Measurements from ENCODE around the gene SMIM43. TPM values are rescaled to one million over a fixed set of nuclear protein-coding genes. Genes with fewer than 3 reads are reported as not detected.

SMIM43 gene
- total RNA-seq, 1 experiment from 2014 or later = 0.45 TPM

DNA sequence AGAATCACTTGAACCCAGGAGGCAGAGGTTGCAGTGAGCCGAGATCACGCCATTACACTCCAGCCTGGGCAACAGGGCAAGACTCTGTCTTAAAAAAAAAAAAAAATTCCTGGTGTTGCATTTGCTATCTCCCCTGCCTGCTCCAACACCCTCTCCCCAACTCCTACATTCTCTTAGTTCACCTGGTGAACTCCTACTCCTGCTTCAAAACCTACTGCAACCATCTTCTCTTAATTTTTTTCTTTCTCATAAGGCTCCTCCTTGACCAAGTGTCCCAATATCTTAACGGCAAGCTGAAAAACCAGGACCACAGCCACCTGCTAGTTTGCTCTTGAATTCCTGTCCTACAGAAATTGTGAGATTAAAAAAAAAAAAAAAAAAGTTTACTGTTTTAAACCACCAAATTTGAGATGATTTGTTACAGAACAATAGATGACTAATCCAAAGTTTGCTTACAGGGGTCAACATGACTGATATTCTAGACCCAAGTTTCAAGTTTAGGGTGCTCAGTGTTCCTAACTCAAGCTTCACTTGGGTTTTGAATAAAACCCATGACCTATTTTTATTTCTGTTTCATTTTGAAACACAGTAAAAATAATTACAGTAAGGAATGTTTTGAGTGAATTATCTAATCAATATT, 55.1 kb downstream of the SMIM43 start:
- DNase-seq (ENCODE audit: low spot score) = no peak
- intact Hi-C loops (cut with micrococcal nuclease; ENCODE audit: unreplicated experiment) = loop anchor here (2.0 kb wide), 1 partner anchor 13 kb away; the partner anchor contains the start of gene ANXA5
- H3K4me3 ChIP-seq (ENCODE audit: low read depth, low read length, poor library complexity, severe bottlenecking) = no peak overlapping the region
- no peak overlapping the region for H3K27ac ChIP-seq (ENCODE audit: low read depth, low read length, poor library complexity, severe bottlenecking)
- no peaks in the 10 kb centered on the region for H3K9me3 ChIP-seq (ENCODE audit: low read depth, low read length, poor library complexity, severe bottlenecking)
- BruUV-seq (replicated peaks) = no TSS peak
- ChIA-PET POLR2A (ENCODE audit: low non-redundant PET) (no interaction called here), CTCF (no interaction called here)
- no peaks in the 10 kb centered on the region for H3K36me3 ChIP-seq (ENCODE audit: insufficient read depth, low read length, poor library complexity, severe bottlenecking)
- TF ChIP-seq, protein P1, sequence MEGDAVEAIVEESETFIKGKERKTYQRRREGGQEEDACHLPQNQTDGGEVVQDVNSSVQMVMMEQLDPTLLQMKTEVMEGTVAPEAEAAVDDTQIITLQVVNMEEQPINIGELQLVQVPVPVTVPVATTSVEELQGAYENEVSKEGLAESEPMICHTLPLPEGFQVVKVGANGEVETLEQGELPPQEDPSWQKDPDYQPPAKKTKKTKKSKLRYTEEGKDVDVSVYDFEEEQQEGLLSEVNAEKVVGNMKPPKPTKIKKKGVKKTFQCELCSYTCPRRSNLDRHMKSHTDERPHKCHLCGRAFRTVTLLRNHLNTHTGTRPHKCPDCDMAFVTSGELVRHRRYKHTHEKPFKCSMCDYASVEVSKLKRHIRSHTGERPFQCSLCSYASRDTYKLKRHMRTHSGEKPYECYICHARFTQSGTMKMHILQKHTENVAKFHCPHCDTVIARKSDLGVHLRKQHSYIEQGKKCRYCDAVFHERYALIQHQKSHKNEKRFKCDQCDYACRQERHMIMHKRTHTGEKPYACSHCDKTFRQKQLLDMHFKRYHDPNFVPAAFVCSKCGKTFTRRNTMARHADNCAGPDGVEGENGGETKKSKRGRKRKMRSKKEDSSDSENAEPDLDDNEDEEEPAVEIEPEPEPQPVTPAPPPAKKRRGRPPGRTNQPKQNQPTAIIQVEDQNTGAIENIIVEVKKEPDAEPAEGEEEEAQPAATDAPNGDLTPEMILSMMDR (conservative IDR thresholded peaks at IDR 0.05; ENCODE audit: low read depth, low read length) = no peak
- no peak for TF ChIP-seq EZH2 (IDR thresholded peaks at IDR 0.05; ENCODE audit: borderline replicate concordance, low read depth, low read length, poor library complexity, severe bottlenecking)
- no peaks in the 10 kb centered on the region for H3K27me3 ChIP-seq (replicated peaks; ENCODE audit: insufficient read depth, low read depth, low read length, poor library complexity)
- H3K4me1 ChIP-seq (ENCODE audit: insufficient read depth, low read length, poor library complexity, severe bottlenecking) = peaks cover 14% of the 10 kb centered on the region

Other genes starting within 250 kb of the SMIM43 start
- 332 and 389 TPM in 2 replicates for gene ANXA5, start 68.2 kb downstream of the SMIM43 start, total RNA-seq (2021)
- 79.0 and 79.8 TPM in 2 replicates for gene EXOSC9, start 36.2 kb upstream of the SMIM43 start, total RNA-seq (2021)
- gene CCNA2, start 58.7 kb upstream of the SMIM43 start, total RNA-seq (2021) = 99.0 and 105 TPM in 2 replicates
- 26.7 and 32.5 TPM in 2 replicates for gene BBS7, start 105.3 kb upstream of the SMIM43 start, total RNA-seq (2021)
- gene TRPC3, start 186.9 kb upstream of the SMIM43 start, total RNA-seq (2021) = 0.24 and 0.28 TPM in 2 replicates

All from A673 (cell line).